Neuronal stem cell (in vitro differentiated cells): ENCODE measurements around the gene NRXN3.

Source experiments
- DNase-seq: peaks from one replicate; pipeline ENCODE4 v3.0.0-alpha.2; 2013; ENCODE audit warnings: low spot score
- H2AFZ ChIP-seq: one replicate; pipeline ENCODE4 v1.6.1; 2013; ENCODE audit warnings: mild to moderate bottlenecking, low read length, inconsistent platforms
- H2AK5ac ChIP-seq: 2 replicates; pipeline ENCODE4 v1.6.1; 2013; ENCODE audit warnings: low read depth, mild to moderate bottlenecking, inconsistent platforms, low read length, moderate library complexity, mixed read lengths
- H2BK120ac ChIP-seq: 2 replicates; pipeline ENCODE4 v1.6.1; 2013; ENCODE audit warnings: low read depth, mild to moderate bottlenecking, inconsistent platforms, low read length, moderate library complexity, mixed read lengths
- H2BK12ac ChIP-seq: one replicate; pipeline ENCODE4 v1.6.1; 2013; ENCODE audit warnings: low read length, inconsistent platforms
- H2BK15ac ChIP-seq: 2 replicates; pipeline ENCODE4 v1.6.1; 2013; ENCODE audit warnings: mild to moderate bottlenecking, low read length, inconsistent platforms, mixed read lengths
- H2BK5ac ChIP-seq: one replicate; pipeline ENCODE4 v1.6.1; 2013; ENCODE audit warnings: inconsistent platforms, mild to moderate bottlenecking, low read length, moderate library complexity
- H3K14ac ChIP-seq: one replicate; pipeline ENCODE4 v1.6.1; 2013; ENCODE audit warnings: low read length, inconsistent platforms
- H3K18ac ChIP-seq: 2 replicates; pipeline ENCODE4 v1.6.1; 2013; ENCODE audit warnings: low read length, inconsistent platforms
- H3K23ac ChIP-seq: 2 replicates; pipeline ENCODE4 v1.6.1; 2013; ENCODE audit warnings: low read depth, mild to moderate bottlenecking, mixed read lengths, low read length, inconsistent platforms; ENCODE audit not compliant: poor library complexity
- H3K27ac ChIP-seq: replicated peaks from 3 replicates; pipeline ENCODE4 v1.5.1; 2013; ENCODE audit warnings: low read length, inconsistent platforms
- H3K27me3 ChIP-seq, 3 experiments: 2 replicates each; pipeline ENCODE4 v1.6.1; 2013; ENCODE audit warnings: low read length in 3 of 3, mild to moderate bottlenecking in 2 of 3, inconsistent platforms in 1 of 3, low read depth in 1 of 3, mixed read lengths in 1 of 3, moderate library complexity in 1 of 3; ENCODE audit not compliant: control insufficient read depth in 3 of 3, insufficient read depth in 3 of 3
- H3K36me3 ChIP-seq, 2 donors: replicated peaks in 1 of 2; 2 replicates each; pipeline ENCODE4 v1.6.1; 2013; ENCODE audit warnings: low read length in 2 of 2; ENCODE audit not compliant: control insufficient read depth in 2 of 2, insufficient read depth in 2 of 2
- H3K4ac ChIP-seq: 2 replicates; pipeline ENCODE4 v1.6.1; 2013; ENCODE audit warnings: inconsistent platforms, mild to moderate bottlenecking, low read length, moderate library complexity
- H3K4me1 ChIP-seq, 2 donors: 1 replicate in 1 of 2; 2 replicates in 1 of 2; pipeline ENCODE4 v1.6.1; 2013; ENCODE audit warnings: low read length in 2 of 2, low read depth in 1 of 2; ENCODE audit not compliant: control insufficient read depth in 2 of 2, insufficient read depth in 1 of 2
- H3K4me2 ChIP-seq: one replicate; pipeline ENCODE4 v1.6.1; 2013; ENCODE audit warnings: mild to moderate bottlenecking, low read length, inconsistent platforms; ENCODE audit not compliant: insufficient read depth, poor library complexity, severe bottlenecking
- H3K4me3 ChIP-seq, 2 donors: 2 replicates each; pipeline ENCODE4 v1.5.1; 2013; ENCODE audit warnings: low read length in 2 of 2, mild to moderate bottlenecking in 2 of 2, inconsistent platforms in 1 of 2, moderate library complexity in 1 of 2
- H3K79me1 ChIP-seq: one replicate; pipeline ENCODE4 v1.6.1; 2013; ENCODE audit warnings: low read depth, mild to moderate bottlenecking, inconsistent platforms, low read length, moderate library complexity
- H3K9ac ChIP-seq: one replicate; pipeline ENCODE4 v1.6.1; 2013; ENCODE audit warnings: mild to moderate bottlenecking, low read depth, low read length, inconsistent platforms; ENCODE audit not compliant: poor library complexity
- H3K9me3 ChIP-seq, 2 donors: replicated peaks in 1 of 2; 2 replicates each; pipeline versions ENCODE3 to v1.6.1; 2013; ENCODE audit warnings: low read length in 2 of 2, mild to moderate bottlenecking in 2 of 2, inconsistent platforms in 1 of 2, low read depth in 1 of 2, mixed read lengths in 1 of 2, moderate library complexity in 1 of 2; ENCODE audit not compliant: control insufficient read depth in 2 of 2, insufficient read depth in 1 of 2
- H4K8ac ChIP-seq: one replicate; pipeline ENCODE4 v1.6.1; 2013; ENCODE audit warnings: low read depth, mild to moderate bottlenecking, inconsistent platforms, low read length, moderate library complexity
- H4K91ac ChIP-seq: one replicate; pipeline ENCODE4 v1.6.1; 2013; ENCODE audit warnings: low read length, low read depth, mild to moderate bottlenecking, inconsistent platforms; ENCODE audit not compliant: poor library complexity
- WGBS, 2 donors: extraction: QIAGEN DNeasy Blood & Tissue Kit; methylation state at CpG; one replicate each; pipeline ENCODE4 v1.1.7; 2013; ENCODE audit warnings: missing lambda C conversion rate in 2 of 2, mixed read lengths in 1 of 2; ENCODE audit not compliant: insufficient read length in 2 of 2, insufficient replicate concordance in 1 of 2; ENCODE audit errors: extremely low coverage in 2 of 2; 5-methylcytosine and 5-hydroxymethylcytosine counted together

The NRXN3 gene

GRCh38 chr14:79278286-79278797 is 1108.2 kb downstream of the NRXN3 start:
- Histone ChIP-seq H2BK5ac (peak overlapping the region; percentile 96), H2AK5ac (no peak overlapping the region), H3K4ac (no peak overlapping the region), H4K8ac (no peak overlapping the region), H3K36me3 (no peaks in the 10 kb centered on the region), H3K18ac (peak overlapping the region; percentile 88), H2BK15ac (peak overlapping the region; percentile 34), H2AFZ (peak overlapping the region; percentile 97), H2BK120ac (no peak overlapping the region), H3K14ac (no peak overlapping the region), H4K91ac (no peak overlapping the region), H3K27ac (no peak overlapping the region), H2BK12ac (no peak overlapping the region), H3K4me2 (peak overlapping the region; percentile 92), H3K23ac (peak overlapping the region; percentile 65), H3K79me1 (peaks cover 2% of the 10 kb centered on the region), H3K9ac (peak overlapping the region; percentile 24), H3K4me1 (peaks cover 20 to 24% of the 10 kb centered on the region in 2 donors), H3K27me3 (peaks cover 0 to 53% (median 30%) of the 10 kb centered on the region in 3 experiments), H3K4me3 (peak overlapping the region; percentile 64 to 87), H3K9me3 (no peaks in the 10 kb centered on the region)
- WGBS, 2 donors: no CpG with 5 or more reads among the region's 18 CpGs
- no peak for DNase-seq

- H3K36me3 ChIP-seq: no peaks in the 10 kb centered on the region
- no peak overlapping the region for H3K14ac ChIP-seq
- peaks cover 2% of the 10 kb centered on the region for H3K79me1 ChIP-seq
- peaks cover 0 to 53% (median 30%) of the 10 kb centered on the region in 3 experiments for H3K27me3 ChIP-seq
- no peak overlapping the region for H2AK5ac ChIP-seq
- H3K27ac ChIP-seq: no peak overlapping the region
- peak overlapping the region; percentile 96 for H2BK5ac ChIP-seq
- peak overlapping the region; percentile 78 for H2BK12ac ChIP-seq
- peak; percentile 93 for DNase-seq
- peak overlapping the region; percentile 64 to 87 for H3K4me3 ChIP-seq
- peak overlapping the region; percentile 34 for H2BK15ac ChIP-seq
- WGBS, 2 donors: no CpG with 5 or more reads among the region's 67 CpGs
- H2BK120ac ChIP-seq: peak overlapping the region; percentile 73
- no peak overlapping the region for H4K91ac ChIP-seq
- no peak overlapping the region for H4K8ac ChIP-seq
- no peaks in the 10 kb centered on the region for H3K9me3 ChIP-seq
- H3K23ac ChIP-seq: peak overlapping the region; percentile 67
- H3K9ac ChIP-seq: peak overlapping the region; percentile 87
- H2AFZ ChIP-seq: peak overlapping the region; percentile 97
- peak overlapping the region; percentile 91 for H3K18ac ChIP-seq
- H3K4ac ChIP-seq: no peak overlapping the region
- peaks cover 20 to 24% of the 10 kb centered on the region in 2 donors for H3K4me1 ChIP-seq
- peak overlapping the region; percentile 92 for H3K4me2 ChIP-seq
Measured at GRCh38 chr14:79278798-79279644, 1108.8 kb downstream of the NRXN3 start.

GRCh38 chr14:79279645-79280597 is 1109.7 kb downstream of the NRXN3 start:
- Histone ChIP-seq H4K8ac (no peak overlapping the region), H4K91ac (no peak overlapping the region), H3K4me1 (peaks cover 22 to 27% of the 10 kb centered on the region in 2 donors), H3K18ac (peak overlapping the region; percentile 91), H2AFZ (peak overlapping the region; percentile 97), H3K79me1 (peaks cover 2% of the 10 kb centered on the region), H2BK15ac (peak overlapping the region; percentile 10), H2AK5ac (no peak overlapping the region), H3K9me3 (no peaks in the 10 kb centered on the region), H3K23ac (no peak overlapping the region), H2BK12ac (no peak overlapping the region), H2BK120ac (no peak overlapping the region), H3K4me2 (peak overlapping the region; percentile 92), H3K14ac (no peak overlapping the region), H3K9ac (peak overlapping the region; percentile 79), H2BK5ac (no peak overlapping the region), H3K4me3 (peak overlapping the region; percentile 64 to 80), H3K36me3 (no peaks in the 10 kb centered on the region), H3K27ac (no peak overlapping the region), H3K27me3 (peaks cover 0 to 52% (median 30%) of the 10 kb centered on the region in 3 experiments), H3K4ac (no peak overlapping the region)
- no CpG with 5 or more reads among the region's 41 CpGs for WGBS, 2 donors
- no peak for DNase-seq
